Right renal pelvis (tissue), 4 donors: ENCODE data around the gene AGMAT. TPM values are rescaled to one million over a fixed set of nuclear protein-coding genes. Genes with fewer than 3 reads are reported as not detected.

ENCODE experiments used
- DNase-seq, 4 donors: peaks; one replicate each; pipeline ENCODE4 v3.0.0-alpha.2; 2013; ENCODE audit warnings: low read depth in 4 of 4, low spot score in 3 of 4, missing footprints in 1 of 4
- polyA plus RNA-seq, 4 donors: library from polyadenylated mRNA; unstranded; fragments of 120-200 nt; gene quantifications; one replicate each; pipeline ENCODE4 v1.2.1, GENCODE V29; 2013; ENCODE audit not compliant: insufficient read length in 4 of 4

AGMAT gene
- polyA plus RNA-seq, result 10 to 100 TPM; 24.8 to 39.3 (median 31.3) TPM

GRCh38 chr1:15584489-15585363, at the start of gene AGMAT:
AGMAT (minus strand) TSS chr1:15585051; CDS start chr1:15584967, 84 bp downstream.
- DNase-seq, result no peak

GRCh38 chr1:15633756-15634420, 49.0 kb upstream of the AGMAT start:
- DNase-seq, result no peak

GRCh38 chr1:15628003-15628402, 43.2 kb upstream of the AGMAT start:
- no peak for DNase-seq

GRCh38 chr1:15627343-15627988, 42.6 kb upstream of the AGMAT start:
- DNase-seq, result no peak

- no peak for DNase-seq
Observed at GRCh38 chr1:15626269-15626950, 41.6 kb upstream of the AGMAT start.

GRCh38 chr1:15625056-15625917, 40.4 kb upstream of the AGMAT start:
- no peak for DNase-seq

GRCh38 chr1:15624133-15624714, 39.4 kb upstream of the AGMAT start:
- DNase-seq, result no peak

GRCh38 chr1:15623435-15623834, 38.6 kb upstream of the AGMAT start:
- no peak for DNase-seq

GRCh38 chr1:15622712-15623373, 38.0 kb upstream of the AGMAT start:
- DNase-seq, result no peak

- no peak for DNase-seq
Observed at GRCh38 chr1:15621975-15622374, 37.1 kb upstream of the AGMAT start.

- no peak for DNase-seq
Observed at GRCh38 chr1:15620902-15621682, 36.2 kb upstream of the AGMAT start.

GRCh38 chr1:15620155-15620545, 35.3 kb upstream of the AGMAT start:
- no peak for DNase-seq

GRCh38 chr1:15618655-15619525, 34.0 kb upstream of the AGMAT start:
- no peak for DNase-seq

- no peak for DNase-seq
Observed at GRCh38 chr1:15618077-15618654, 33.3 kb upstream of the AGMAT start.

GRCh38 chr1:15617173-15618076, 32.6 kb upstream of the AGMAT start, which contains the start of gene DDI2:
DDI2 (plus strand) TSS chr1:15617458; CDS start chr1:15617671, 213 bp downstream.
- DNase-seq, result peak; percentile 89 to 97 (median 96)
